ENCODE measurements around the gene VCY.
"Not testable (repeated sequence)": the region's sequence is repeated elsewhere in the genome, so short reads cannot be mapped to it uniquely, and the experiment has no call there.

VCY gene

DNA sequence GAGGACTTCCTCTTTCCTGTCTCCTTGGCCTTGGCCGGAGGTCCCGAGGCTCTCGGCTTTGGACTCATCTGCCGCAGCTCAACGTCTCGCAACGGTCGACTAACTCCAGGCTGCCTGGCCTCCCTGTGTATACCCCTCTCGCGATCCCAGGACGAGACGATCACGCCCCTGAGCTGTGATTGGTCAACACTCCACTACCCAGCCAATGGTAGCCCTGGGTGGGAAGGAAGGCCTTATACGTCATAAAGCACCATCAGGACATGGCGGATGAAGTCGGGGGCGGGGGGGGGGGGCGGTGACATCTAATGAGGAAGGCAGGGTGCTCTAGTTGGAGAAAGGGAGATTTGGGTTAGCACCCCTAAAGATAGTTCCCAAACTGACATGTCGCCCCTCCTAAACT, at the start of gene VCY:
Gene VCY (minus strand): TSS at position 101 of the 400 bp plus-strand sequence. CDS start 33 bp downstream, at position 68.
- not testable (repeated sequence) for DNase-seq

DNA sequence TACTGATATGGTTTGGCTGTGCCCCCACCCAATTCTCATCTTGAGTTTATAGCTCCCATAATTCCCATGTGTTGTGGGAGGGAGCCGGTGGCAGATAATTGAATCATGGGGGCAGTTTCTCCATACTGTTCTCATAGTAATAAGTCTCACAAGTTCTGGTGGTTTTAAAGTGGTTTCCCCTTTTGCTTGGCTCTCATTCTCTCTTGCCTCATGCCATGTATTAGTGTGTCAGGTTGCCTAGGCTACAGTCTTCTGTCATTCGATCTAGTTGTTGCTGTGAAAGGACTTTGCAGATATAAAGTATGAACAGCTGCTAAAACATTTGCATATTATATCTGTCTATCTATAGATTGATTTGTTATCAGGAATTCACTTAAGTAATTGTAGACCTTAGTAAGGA, 44.1 kb upstream of the VCY start:
- not testable (repeated sequence) for DNase-seq

DNA sequence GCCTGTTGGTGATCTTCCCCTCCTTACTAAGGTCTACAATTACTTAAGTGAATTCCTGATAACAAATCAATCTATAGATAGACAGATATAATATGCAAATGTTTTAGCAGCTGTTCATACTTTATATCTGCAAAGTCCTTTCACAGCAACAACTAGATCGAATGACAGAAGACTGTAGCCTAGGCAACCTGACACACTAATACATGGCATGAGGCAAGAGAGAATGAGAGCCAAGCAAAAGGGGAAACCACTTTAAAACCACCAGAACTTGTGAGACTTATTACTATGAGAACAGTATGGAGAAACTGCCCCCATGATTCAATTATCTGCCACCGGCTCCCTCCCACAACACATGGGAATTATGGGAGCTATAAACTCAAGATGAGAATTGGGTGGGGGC, 25.6 kb upstream of the VCY start:
- not testable (repeated sequence) for DNase-seq

DNA sequence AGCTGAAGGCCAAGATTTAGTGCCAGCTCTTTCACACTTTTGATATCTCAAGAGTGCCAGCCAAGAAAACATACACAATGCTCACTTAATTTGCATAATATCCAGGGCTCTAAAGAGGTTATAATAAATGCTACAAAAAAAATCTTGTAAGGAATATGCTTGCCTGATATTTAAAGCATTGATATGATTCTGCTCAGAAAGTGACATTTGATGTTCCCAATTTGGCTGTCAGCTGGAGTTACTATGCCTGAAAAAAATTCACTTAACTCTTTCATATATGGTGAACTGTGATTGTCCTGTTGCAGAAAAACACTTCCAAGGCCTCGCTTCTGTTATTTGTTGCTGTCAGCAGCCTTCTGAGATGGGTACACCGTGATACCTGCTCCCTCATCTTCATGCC, 43.9 kb downstream of the VCY start:
- not testable (repeated sequence) for DNase-seq

Data from OCI-M1 (cell line).